IPS-20b (cell line): ENCODE data around the gene FCHO2.
A peak's percentile ranks its signal among the peaks of the same experiment; 100 is the strongest.
"Not testable (repeated sequence)": the region's sequence is repeated elsewhere in the genome, so short reads cannot be mapped to it uniquely, and the experiment has no call there.

Experiments
- H3K27ac ChIP-seq: one replicate; pipeline ENCODE4 v1.5.1; 2013; ENCODE audit warnings: low read length
- H3K27me3 ChIP-seq: 2 replicates; pipeline ENCODE4 v1.6.1; 2013; ENCODE audit warnings: mild to moderate bottlenecking, low read length, inconsistent platforms; ENCODE audit not compliant: insufficient read depth
- H3K36me3 ChIP-seq: 2 replicates; pipeline ENCODE4 v1.6.1; 2013; ENCODE audit warnings: low read depth, mild to moderate bottlenecking, inconsistent platforms, low read length, moderate library complexity; ENCODE audit not compliant: insufficient read depth
- H3K4me1 ChIP-seq: 2 replicates; pipeline ENCODE4 v1.6.1; 2013; ENCODE audit warnings: mild to moderate bottlenecking, control low read depth, inconsistent platforms, low read length, moderate library complexity; ENCODE audit not compliant: insufficient read depth
- H3K4me3 ChIP-seq: 2 replicates; pipeline ENCODE4 v1.5.1; 2013; ENCODE audit warnings: mild to moderate bottlenecking, low read length, inconsistent platforms
- H3K9ac ChIP-seq: 2 replicates; pipeline ENCODE4 v1.6.1; 2013; ENCODE audit warnings: low read depth, mild to moderate bottlenecking, inconsistent platforms, low read length, moderate library complexity
- H3K9me3 ChIP-seq: 2 replicates; pipeline ENCODE4 v1.6.1; 2013; ENCODE audit warnings: mild to moderate bottlenecking, low read depth, low read length, inconsistent platforms; ENCODE audit not compliant: insufficient read depth

Gene FCHO2

DNA sequence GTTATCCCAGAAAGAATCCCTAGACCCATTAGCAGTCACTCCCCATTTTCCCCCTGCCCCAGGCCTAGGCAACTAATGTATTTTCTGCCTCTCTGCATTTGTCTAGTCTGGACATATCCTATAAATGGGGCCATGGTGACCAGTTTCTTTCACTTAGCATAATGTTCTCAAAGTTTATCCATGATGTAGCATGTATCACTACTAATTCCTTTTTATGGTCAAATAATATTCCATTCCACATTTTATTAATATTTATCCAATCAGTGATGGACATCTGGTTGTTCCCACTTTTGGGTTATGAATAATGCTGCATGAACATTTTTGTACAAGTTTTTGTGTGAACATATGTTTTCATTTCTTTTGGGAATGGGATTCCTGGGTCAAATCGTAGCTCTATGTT, 1.5 kb downstream of the FCHO2 start:
- Histone ChIP-seq H3K9ac (no peak overlapping the region), H3K4me3 (peak overlapping the region; percentile 70)

DNA sequence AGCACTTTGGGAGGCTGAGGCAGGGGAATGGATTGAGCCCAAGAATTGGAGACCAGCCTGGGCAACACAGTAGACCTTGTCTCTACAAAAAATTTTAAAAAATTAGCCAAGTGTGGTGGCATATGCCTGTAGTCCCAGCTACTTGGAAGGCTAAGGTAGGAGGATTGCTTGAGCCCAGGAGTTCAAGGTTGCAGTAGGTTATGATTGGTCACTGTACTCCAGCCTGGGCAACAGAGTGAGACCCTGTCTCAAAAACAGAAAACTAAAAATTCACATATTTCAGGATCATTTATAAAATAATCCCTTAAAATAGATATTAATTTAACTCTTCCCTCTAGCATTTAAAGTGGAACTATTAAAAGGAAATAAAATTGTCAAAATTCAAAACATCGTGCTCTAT, 3.4 kb downstream of the FCHO2 start:
- peaks cover 19% of the 10 kb centered on the region; the same call in 1 of the 2 replicates for H3K27me3 ChIP-seq
- H3K4me1 ChIP-seq: peaks cover 5% of the 10 kb centered on the region
- H3K9me3 ChIP-seq: no peaks in the 10 kb centered on the region
- no peak overlapping the region for H3K9ac ChIP-seq
- no peaks in the 10 kb centered on the region for H3K36me3 ChIP-seq
- no peak overlapping the region for H3K4me3 ChIP-seq
- no peak overlapping the region for H3K27ac ChIP-seq

More for the DNA sequence above, 1.5 kb downstream of the FCHO2 start:
- peaks cover 14% of the 10 kb centered on the region for H3K4me1 ChIP-seq
- H3K9me3 ChIP-seq: no peaks in the 10 kb centered on the region
- peaks cover 19% of the 10 kb centered on the region; the same call in 1 of the 2 replicates for H3K27me3 ChIP-seq
- H3K27ac ChIP-seq: no peak overlapping the region
- no peaks in the 10 kb centered on the region for H3K36me3 ChIP-seq

DNA sequence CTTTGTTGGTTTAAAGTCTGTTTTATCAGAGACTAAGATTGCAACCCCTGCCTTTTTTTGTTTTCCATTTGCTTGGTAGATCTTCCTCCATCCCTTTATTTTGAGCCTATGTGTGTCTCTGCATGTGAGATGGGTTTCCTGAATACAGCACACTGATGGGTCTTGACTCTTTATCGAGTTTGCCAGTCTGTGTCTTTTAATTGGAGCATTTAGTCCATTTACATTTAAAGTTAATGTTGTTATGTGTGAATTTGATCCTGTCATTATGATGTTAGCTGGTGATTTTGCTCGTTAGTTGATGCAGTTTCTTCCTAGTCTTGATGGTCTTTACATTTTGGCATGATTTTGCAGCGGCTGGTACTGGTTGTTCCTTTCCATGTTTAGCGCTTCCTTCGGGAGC, 18.6 kb downstream of the FCHO2 start:
- H3K36me3 ChIP-seq, H3K27ac ChIP-seq, H3K9ac ChIP-seq, H3K9me3 ChIP-seq, H3K27me3 ChIP-seq, H3K4me1 ChIP-seq, H3K4me3 ChIP-seq: not testable (repeated sequence)

DNA sequence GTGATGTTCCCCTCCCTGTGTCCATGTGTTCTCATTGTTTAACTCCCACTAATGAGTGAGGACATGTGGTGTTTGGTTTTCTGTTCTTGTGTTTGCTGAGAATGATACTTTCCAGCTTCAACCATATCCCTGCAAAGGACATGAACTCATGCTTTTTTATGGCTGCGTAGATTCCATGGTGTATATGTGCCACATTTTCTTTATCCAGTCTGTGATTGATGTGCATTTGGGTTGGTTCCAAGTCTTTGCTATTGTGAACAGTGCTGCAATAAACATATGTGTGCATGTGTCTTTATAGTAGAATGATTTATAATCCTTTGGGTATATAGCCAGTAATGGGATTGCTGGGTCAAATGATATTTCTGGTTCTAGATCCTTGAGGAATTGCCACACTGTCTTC, 21.0 kb downstream of the FCHO2 start:
- not testable (repeated sequence) for H3K4me1 ChIP-seq, H3K27ac ChIP-seq, H3K9me3 ChIP-seq, H3K4me3 ChIP-seq, H3K9ac ChIP-seq, H3K36me3 ChIP-seq, H3K27me3 ChIP-seq

GRCh38 chr5:72985719-72986118, 29.9 kb downstream of the FCHO2 start:
- no peaks in the 10 kb centered on the region for H3K36me3 ChIP-seq
- no peaks in the 10 kb centered on the region for H3K27me3 ChIP-seq
- no peaks in the 10 kb centered on the region; the same call in 1 of the 2 replicates for H3K4me1 ChIP-seq
- H3K9ac ChIP-seq: no peak overlapping the region
- no peak overlapping the region for H3K4me3 ChIP-seq
- H3K9me3 ChIP-seq: no peaks in the 10 kb centered on the region
- H3K27ac ChIP-seq: no peak overlapping the region

- Histone ChIP-seq H3K27ac (no peak overlapping the region), H3K36me3 (no peaks in the 10 kb centered on the region), H3K4me3 (no peak overlapping the region), H3K9me3 (no peaks in the 10 kb centered on the region), H3K4me1 (no peaks in the 10 kb centered on the region), H3K9ac (no peak overlapping the region), H3K27me3 (no peaks in the 10 kb centered on the region)
These were observed 32.9 kb downstream of the FCHO2 start for GRCh38 chr5:72988769-72989168.

DNA sequence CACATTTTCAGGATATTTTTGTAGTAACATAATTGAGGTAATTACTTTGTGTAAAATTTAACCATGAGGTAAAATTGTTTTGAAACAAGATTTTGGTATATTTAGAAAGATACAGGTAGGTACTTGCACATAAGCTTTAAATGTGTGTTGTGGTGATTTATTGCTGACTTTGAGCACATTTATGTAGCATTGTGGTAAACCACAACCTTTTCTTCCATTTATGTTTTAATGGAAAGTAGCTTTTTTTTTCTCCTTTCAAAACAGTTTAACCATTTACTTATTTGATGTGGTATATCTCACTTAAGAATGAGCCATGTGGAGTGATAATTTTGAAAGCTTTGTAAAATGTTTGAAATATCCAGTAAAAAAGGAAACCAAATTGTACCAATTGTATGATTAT, 35.6 kb downstream of the FCHO2 start:
- Histone ChIP-seq H3K4me1 (no peaks in the 10 kb centered on the region), H3K27me3 (no peaks in the 10 kb centered on the region), H3K36me3 (no peaks in the 10 kb centered on the region), H3K9me3 (no peaks in the 10 kb centered on the region), H3K9ac (no peak overlapping the region), H3K4me3 (no peak overlapping the region), H3K27ac (no peak overlapping the region)

- Histone ChIP-seq H3K36me3 (no peaks in the 10 kb centered on the region), H3K9me3 (no peaks in the 10 kb centered on the region), H3K27ac (no peak overlapping the region), H3K4me3 (no peak overlapping the region), H3K4me1 (no peaks in the 10 kb centered on the region), H3K27me3 (no peaks in the 10 kb centered on the region), H3K9ac (no peak overlapping the region)
These were observed 38.7 kb downstream of the FCHO2 start for GRCh38 chr5:72994578-72994977.

DNA sequence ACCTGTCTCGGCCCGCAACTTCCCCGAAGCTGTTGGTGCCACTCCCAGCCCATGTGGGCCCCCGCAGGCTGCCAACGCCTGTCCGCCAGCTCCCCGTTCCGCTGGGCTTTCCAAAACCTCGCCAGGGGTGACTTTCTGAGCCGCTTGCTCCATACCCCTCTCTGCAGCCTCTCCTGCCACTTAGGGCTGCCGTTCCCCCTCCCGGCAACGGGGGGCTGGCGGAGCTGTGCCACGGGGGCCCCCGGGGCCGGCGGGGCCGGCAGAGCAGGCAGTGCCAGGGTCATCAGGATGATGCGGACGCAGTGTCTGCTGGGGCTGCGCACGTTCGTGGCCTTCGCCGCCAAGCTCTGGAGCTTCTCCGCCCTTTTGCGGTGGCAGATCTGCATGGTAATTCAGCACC, 40.8 kb downstream of the FCHO2 start:
- H3K27me3 ChIP-seq: no peaks in the 10 kb centered on the region
- no peaks in the 10 kb centered on the region for H3K9me3 ChIP-seq
- H3K36me3 ChIP-seq: no peaks in the 10 kb centered on the region
- no peak overlapping the region for H3K4me3 ChIP-seq
- no peaks in the 10 kb centered on the region for H3K4me1 ChIP-seq
- H3K27ac ChIP-seq: no peak overlapping the region
- H3K9ac ChIP-seq: no peak overlapping the region

- Histone ChIP-seq H3K9ac (no peak overlapping the region), H3K27me3 (no peaks in the 10 kb centered on the region), H3K4me3 (no peak overlapping the region), H3K9me3 (no peaks in the 10 kb centered on the region), H3K27ac (no peak overlapping the region), H3K4me1 (no peaks in the 10 kb centered on the region), H3K36me3 (no peaks in the 10 kb centered on the region)
These were observed 44.1 kb downstream of the FCHO2 start for GRCh38 chr5:72999916-73000315.

DNA sequence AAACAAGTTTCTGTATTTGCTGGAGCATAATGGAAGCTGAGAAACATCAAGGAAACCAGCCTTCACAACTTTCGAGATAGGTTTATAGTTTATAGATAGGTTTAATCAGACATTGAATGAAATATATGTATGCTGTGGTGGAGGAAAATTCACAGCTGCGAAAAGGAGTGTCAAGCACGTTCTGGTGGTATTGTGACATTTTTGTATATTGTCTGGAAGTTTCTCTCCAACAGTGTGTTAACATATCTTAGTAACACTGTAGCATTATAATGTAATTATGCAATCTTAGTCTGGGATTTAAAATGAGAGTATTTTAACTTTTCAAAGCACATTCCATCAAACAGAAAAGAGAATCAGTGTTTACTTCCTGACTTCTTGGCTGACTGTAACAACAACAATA, 50.0 kb downstream of the FCHO2 start:
- no peaks in the 10 kb centered on the region for H3K27me3 ChIP-seq
- H3K27ac ChIP-seq: no peak overlapping the region
- no peak overlapping the region for H3K9ac ChIP-seq
- no peaks in the 10 kb centered on the region for H3K9me3 ChIP-seq
- no peaks in the 10 kb centered on the region for H3K36me3 ChIP-seq
- no peak overlapping the region for H3K4me3 ChIP-seq
- peaks cover 5% of the 10 kb centered on the region; the same call in 1 of the 2 replicates for H3K4me1 ChIP-seq

DNA sequence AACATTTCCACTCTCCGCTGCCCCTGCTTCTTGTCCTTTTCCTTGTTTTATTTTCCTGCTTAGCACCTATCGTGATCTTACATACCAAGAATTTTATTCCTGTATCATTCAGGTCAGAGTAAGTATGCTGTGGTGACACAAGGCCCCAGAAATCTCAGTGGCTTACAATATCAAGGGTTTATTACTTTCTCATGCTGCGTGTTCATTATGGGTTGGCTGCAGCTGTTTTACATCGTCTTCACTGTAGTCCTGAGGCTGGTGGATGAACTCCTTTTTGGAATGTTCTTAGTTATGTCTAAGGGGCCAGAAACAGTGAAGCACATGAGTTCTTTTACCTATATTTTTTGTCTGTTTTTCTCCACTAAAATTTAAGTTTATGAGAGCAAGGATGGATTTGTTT, 51.2 kb downstream of the FCHO2 start:
- Histone ChIP-seq H3K4me3 (no peak overlapping the region), H3K27me3 (no peaks in the 10 kb centered on the region), H3K9ac (no peak overlapping the region), H3K9me3 (no peaks in the 10 kb centered on the region), H3K27ac (no peak overlapping the region), H3K4me1 (peaks cover 5% of the 10 kb centered on the region; the same call in 1 of the 2 replicates), H3K36me3 (no peaks in the 10 kb centered on the region)

DNA sequence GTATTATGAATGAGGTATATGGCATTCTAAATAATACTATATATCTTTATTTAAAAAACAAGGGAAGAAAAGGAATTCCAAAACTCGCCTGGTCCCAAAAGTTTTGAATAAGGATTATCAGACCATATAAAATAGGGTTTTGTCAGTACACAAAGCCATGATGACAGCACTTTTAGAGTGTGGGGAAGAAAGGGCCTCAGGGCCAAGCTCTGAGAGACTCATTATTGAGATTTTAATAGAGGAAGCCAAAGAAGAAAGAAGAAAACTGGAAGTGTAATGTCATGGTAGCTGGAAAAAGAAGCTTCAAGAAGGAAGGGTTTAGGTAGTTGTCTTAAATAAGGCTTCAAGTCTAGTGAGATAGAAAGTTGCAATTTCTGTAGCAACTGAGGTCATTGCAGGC, 53.0 kb downstream of the FCHO2 start:
- H3K36me3 ChIP-seq: no peaks in the 10 kb centered on the region
- peaks cover 5% of the 10 kb centered on the region; the same call in 1 of the 2 replicates for H3K4me1 ChIP-seq
- H3K9me3 ChIP-seq: no peaks in the 10 kb centered on the region
- H3K4me3 ChIP-seq: no peak overlapping the region
- no peak overlapping the region for H3K9ac ChIP-seq
- H3K27me3 ChIP-seq: no peaks in the 10 kb centered on the region
- H3K27ac ChIP-seq: no peak overlapping the region
